ENCODE measurements around the gene CCP110. TPM values are rescaled to one million over a fixed set of nuclear protein-coding genes. Genes with fewer than 3 reads are reported as not detected.

Gene CCP110
- total and polyA plus RNA-seq, 8 donors = 2.3 to 67.7 (median 7.6) TPM

DNA sequence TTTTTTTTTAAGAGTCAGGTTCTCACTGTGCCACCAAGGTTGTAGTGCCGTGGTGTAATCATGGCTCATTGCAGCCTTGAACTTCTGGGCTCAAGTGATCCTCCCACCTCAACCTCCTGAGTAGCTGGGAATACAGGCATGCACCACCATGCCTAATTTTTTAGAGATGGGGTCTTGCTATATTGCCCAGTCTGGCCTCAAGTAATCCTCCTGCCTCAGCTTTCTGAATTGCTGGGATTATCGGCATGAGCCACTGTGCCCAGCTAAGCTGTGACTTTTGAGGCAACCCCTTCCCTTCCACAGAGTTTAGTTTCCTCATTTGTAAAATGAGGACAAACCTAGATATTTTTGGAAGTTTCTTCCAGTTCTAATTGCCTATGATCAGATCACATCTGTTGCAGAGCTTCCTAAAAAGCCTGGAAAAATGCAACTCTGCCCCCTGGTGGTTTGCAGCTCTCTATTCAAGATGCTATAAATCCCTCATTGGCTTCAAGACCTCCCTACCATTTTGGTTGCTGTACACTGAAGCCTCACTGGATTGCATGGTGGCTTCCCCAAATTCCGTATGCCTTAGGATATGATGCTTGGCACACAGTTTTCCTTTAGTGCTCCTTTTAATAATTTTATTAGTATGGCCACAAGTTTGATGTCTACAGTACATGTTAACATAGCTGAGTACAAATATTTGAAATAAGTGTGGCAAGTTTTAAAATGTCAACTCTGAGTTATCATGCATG, 21.2 kb upstream of the CCP110 start:
- Histone ChIP-seq H3K27ac (no peak overlapping the region), H3K9me3 (no peaks in the 10 kb centered on the region), H3K36me3 (peaks cover 45 to 100% (median 99%) of the 10 kb centered on the region in 4 donors), H3K4me3 (no peak overlapping the region), H3K27me3 (no peaks in the 10 kb centered on the region), H3K4me1 (peaks cover 0 to 18% (median 3%) of the 10 kb centered on the region in 4 donors)
- WGBS, 5 donors = 84 to 91% (median 87%) methylated on average over 3 of the region's 3 CpGs
- no peak for TF ChIP-seq POLR2AphosphoS5 (IDR thresholded peaks at IDR 0.05)
- TF ChIP-seq, protein P1, sequence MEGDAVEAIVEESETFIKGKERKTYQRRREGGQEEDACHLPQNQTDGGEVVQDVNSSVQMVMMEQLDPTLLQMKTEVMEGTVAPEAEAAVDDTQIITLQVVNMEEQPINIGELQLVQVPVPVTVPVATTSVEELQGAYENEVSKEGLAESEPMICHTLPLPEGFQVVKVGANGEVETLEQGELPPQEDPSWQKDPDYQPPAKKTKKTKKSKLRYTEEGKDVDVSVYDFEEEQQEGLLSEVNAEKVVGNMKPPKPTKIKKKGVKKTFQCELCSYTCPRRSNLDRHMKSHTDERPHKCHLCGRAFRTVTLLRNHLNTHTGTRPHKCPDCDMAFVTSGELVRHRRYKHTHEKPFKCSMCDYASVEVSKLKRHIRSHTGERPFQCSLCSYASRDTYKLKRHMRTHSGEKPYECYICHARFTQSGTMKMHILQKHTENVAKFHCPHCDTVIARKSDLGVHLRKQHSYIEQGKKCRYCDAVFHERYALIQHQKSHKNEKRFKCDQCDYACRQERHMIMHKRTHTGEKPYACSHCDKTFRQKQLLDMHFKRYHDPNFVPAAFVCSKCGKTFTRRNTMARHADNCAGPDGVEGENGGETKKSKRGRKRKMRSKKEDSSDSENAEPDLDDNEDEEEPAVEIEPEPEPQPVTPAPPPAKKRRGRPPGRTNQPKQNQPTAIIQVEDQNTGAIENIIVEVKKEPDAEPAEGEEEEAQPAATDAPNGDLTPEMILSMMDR (IDR thresholded peaks at IDR 0.05) = peak in 5 of 7 experiments; percentile 50 to 77 (median 67)
- DNase-seq = peak; percentile 80 to 90
- intact Hi-C loops (cut with DNase I; ENCODE audit: low total_unique reads) = no loop called here

DNA sequence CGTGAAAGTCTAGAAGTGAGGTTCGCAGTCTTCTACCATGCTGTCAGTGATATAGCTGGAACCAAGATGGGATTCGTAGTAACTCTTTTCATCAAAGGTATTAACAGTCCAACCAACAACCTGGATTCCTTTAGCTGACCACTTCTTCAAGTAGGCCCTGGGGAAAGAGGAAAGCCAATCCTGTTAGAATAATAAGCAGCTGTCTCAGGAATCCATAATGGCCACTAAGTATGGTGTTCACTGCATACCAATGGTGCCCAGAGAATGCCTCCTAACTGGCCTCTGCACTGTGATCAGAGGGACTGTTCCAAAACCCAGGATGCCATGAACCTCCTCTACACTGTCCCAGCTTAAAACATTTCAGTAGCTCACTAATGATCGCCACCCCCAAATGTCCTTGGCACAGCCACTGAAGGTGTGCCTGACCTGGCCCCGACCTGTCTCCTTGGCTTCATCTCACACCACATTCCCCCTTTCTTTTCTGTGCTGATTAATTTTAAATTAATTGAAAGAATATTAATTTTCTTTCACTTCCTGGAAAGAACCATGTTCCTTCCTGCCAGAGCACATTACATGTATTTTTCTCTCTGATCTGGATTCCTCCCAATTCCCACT, 20.2 kb upstream of the CCP110 start:
- TF ChIP-seq, protein P1 (IDR thresholded peaks at IDR 0.05) = no peak
- TF ChIP-seq POLR2AphosphoS5 (IDR thresholded peaks at IDR 0.05) (no peak), POLR2A (IDR thresholded peaks at IDR 0.05) (no peak), EP300 (IDR thresholded peaks at IDR 0.05) (no peak)
- no peak for DNase-seq
- H3K4me1 ChIP-seq = peaks cover 0 to 18% (median 4%) of the 10 kb centered on the region in 4 donors
- peaks cover 49 to 99% (median 98%) of the 10 kb centered on the region in 4 donors for H3K36me3 ChIP-seq
- H3K4me3 ChIP-seq = no peak overlapping the region
- no peaks in the 10 kb centered on the region for H3K27me3 ChIP-seq
- WGBS, 5 donors = 86 to 95% (median 87%) methylated on average over 5 of the region's 5 CpGs
- intact Hi-C loops (cut with DNase I; ENCODE audit: low total_unique reads) = no loop called here
- H3K9me3 ChIP-seq = no peaks in the 10 kb centered on the region
- no peak overlapping the region for H3K27ac ChIP-seq

DNA sequence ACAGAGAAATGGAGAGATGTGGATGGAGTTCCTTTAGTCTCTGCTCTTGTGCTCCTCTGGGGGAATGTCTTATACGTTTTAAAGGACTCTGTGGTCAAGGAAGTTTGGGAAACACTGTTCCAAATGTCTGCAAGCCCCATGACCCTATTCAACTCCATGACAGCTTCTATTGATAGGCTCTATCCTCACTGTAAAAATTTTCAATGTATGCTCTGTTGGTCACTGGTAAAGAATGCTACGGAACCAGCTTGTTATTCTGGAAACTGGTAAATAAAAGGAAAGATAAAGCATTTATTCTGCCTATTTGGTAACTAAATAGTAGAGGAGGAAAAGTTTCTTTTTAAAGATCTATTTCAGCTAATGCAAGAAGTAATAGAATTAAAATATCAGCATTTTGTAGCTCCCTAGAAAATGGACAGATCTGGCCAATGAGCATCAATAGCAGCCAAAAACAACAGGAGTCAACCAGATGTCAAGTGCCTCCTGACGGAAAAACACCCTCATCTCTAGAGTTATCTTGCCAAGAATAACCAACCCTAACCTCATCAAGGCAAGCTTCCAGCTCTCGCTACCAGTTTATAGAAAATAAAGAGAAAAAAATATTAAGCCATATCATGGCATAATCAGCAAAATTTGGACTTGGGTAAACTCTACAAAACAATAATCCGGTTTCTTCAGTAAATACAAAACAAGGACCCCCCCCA, 18.0 kb upstream of the CCP110 start:
- intact Hi-C loops (cut with DNase I; ENCODE audit: low total_unique reads) = no loop called here

DNA sequence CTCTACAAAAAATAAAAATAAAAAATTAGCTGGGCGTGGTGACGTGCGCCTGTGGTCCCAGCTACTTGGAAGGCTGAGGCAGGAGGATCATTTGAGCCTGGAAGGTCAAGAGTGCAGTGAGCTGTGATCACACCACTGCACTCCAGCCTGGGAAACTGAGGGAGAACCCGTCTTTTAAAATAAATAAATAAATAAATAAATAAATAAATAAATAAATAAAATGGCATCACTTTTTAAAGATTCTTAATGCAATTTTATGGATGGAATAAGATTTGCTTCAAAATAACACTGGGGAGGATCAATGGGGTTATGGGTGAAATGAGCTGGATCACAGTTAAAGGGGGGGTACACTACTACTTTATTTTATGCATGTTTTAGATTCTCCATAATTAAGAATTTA, 16.8 kb upstream of the CCP110 start:
- intact Hi-C loops (cut with DNase I; ENCODE audit: low total_unique reads) = no loop called here
- Histone ChIP-seq H3K4me1 (peaks cover 0 to 18% (median 5%) of the 10 kb centered on the region in 4 donors), H3K27ac (no peak overlapping the region), H3K9me3 (no peaks in the 10 kb centered on the region), H3K4me3 (no peak overlapping the region), H3K36me3 (peaks cover 40 to 98% (median 91%) of the 10 kb centered on the region in 4 donors), H3K27me3 (no peaks in the 10 kb centered on the region)
- TF ChIP-seq POLR2A (IDR thresholded peaks at IDR 0.05) (no peak), EP300 (IDR thresholded peaks at IDR 0.05) (no peak), POLR2AphosphoS5 (IDR thresholded peaks at IDR 0.05) (no peak)
- TF ChIP-seq, protein P1 (IDR thresholded peaks at IDR 0.05) = no peak
- WGBS, 5 donors = 84 to 97% (median 94%) methylated on average over 4 of the region's 4 CpGs
- DNase-seq = no peak

More for the DNA sequence above, 18.0 kb upstream of the CCP110 start:
- Histone ChIP-seq H3K27ac (peak overlapping the region in 1 of 5 donors; percentile 21), H3K9me3 (no peaks in the 10 kb centered on the region), H3K4me3 (no peak overlapping the region), H3K27me3 (no peaks in the 10 kb centered on the region), H3K36me3 (peaks cover 53 to 99% (median 98%) of the 10 kb centered on the region in 4 donors), H3K4me1 (peaks cover 0 to 18% (median 5%) of the 10 kb centered on the region in 4 donors)
- TF ChIP-seq EP300 (IDR thresholded peaks at IDR 0.05) = no peak
- TF ChIP-seq POLR2AphosphoS5 (IDR thresholded peaks at IDR 0.05) = no peak
- TF ChIP-seq, protein P1 (IDR thresholded peaks at IDR 0.05) = no peak
- TF ChIP-seq POLR2A (IDR thresholded peaks at IDR 0.05) = no peak
- 40 to 58% (median 48%) methylated on average over 5 of the region's 5 CpGs for WGBS, 5 donors
- DNase-seq = peak in 1 of 2 donors; percentile 26

Data from stomach (tissue), 9 donors.